GM15510 (cell line): Measurements from ENCODE around the gene DHX40.

Experiments used
- POLR2A ChIP-seq: IDR thresholded peaks from 3 replicates; pipeline ENCODE4 v1.6.1; 2011; ENCODE audit warnings: borderline replicate concordance; ENCODE audit not compliant: insufficient read length; ENCODE audit errors: extremely low read depth

The DHX40 gene

GRCh38 chr17:59550703-59551102, 14.7 kb upstream of the DHX40 start:
- no peak for TF ChIP-seq POLR2A

GRCh38 chr17:59558039-59558438, 7.4 kb upstream of the DHX40 start:
- TF ChIP-seq POLR2A: no peak

GRCh38 chr17:59558953-59559352, 6.5 kb upstream of the DHX40 start:
- no peak for TF ChIP-seq POLR2A

- no peak for TF ChIP-seq POLR2A
Observed at GRCh38 chr17:59561042-59561441, 4.4 kb upstream of the DHX40 start.

GRCh38 chr17:59565959-59566324, 532 bp downstream of the DHX40 start:
- TF ChIP-seq POLR2A: no peak

- no peak for TF ChIP-seq POLR2A
Observed at GRCh38 chr17:59572301-59572924, 7.0 kb downstream of the DHX40 start.

- TF ChIP-seq POLR2A: no peak
Observed at GRCh38 chr17:59600169-59600568, 34.8 kb downstream of the DHX40 start.

GRCh38 chr17:59601130-59601529, 35.7 kb downstream of the DHX40 start:
- no peak for TF ChIP-seq POLR2A

GRCh38 chr17:59607061-59607460, 41.7 kb downstream of the DHX40 start:
- TF ChIP-seq POLR2A: no peak

- TF ChIP-seq POLR2A: no peak
Observed at GRCh38 chr17:59607817-59608403, 42.5 kb downstream of the DHX40 start.

- no peak for TF ChIP-seq POLR2A
Observed at GRCh38 chr17:59611503-59611902, 46.1 kb downstream of the DHX40 start.

GRCh38 chr17:59616253-59616920, 51.0 kb downstream of the DHX40 start:
- TF ChIP-seq POLR2A: no peak

- TF ChIP-seq POLR2A: no peak
Observed at GRCh38 chr17:59617156-59617732, 51.8 kb downstream of the DHX40 start.

GRCh38 chr17:59619035-59619297, 53.6 kb downstream of the DHX40 start:
- TF ChIP-seq POLR2A: no peak

GRCh38 chr17:59619298-59620063, 54.1 kb downstream of the DHX40 start, which contains the start of gene CLTC:
CLTC (plus strand) TSS chr17:59619895; CDS start chr17:59620132, 237 bp downstream.
- peak; percentile 76 for TF ChIP-seq POLR2A
